DND-41 (cell line): ENCODE data around the gene ARL14EP.

ENCODE experiments used
- CTCF ChIP-seq: IDR thresholded peaks from 2 replicates; pipeline ENCODE4 v1.5.1; 2012; ENCODE audit warnings: borderline replicate concordance, low read length, moderate library complexity, mild to moderate bottlenecking; ENCODE audit not compliant: poor library complexity, severe bottlenecking; ENCODE audit errors: extremely low read depth
- EZH2 ChIP-seq: IDR thresholded peaks from 3 replicates; pipeline ENCODE4 v1.6.1; 2012; ENCODE audit warnings: borderline replicate concordance, low read depth, mild to moderate bottlenecking, moderate library complexity, low read length, inconsistent platforms; ENCODE audit not compliant: severe bottlenecking

- TF ChIP-seq CTCF (no peak), EZH2 (no peak)
These were observed 45.5 kb downstream of the ARL14EP start for GRCh38 chr11:30368394-30368793.
